Fibroblast of villous mesenchyme (primary cell): ENCODE data around the gene ALKBH7. TPM values are rescaled to one million over a fixed set of nuclear protein-coding genes. Genes with fewer than 3 reads are reported as not detected.
"Not testable (repeated sequence)": the region's sequence is repeated elsewhere in the genome, so short reads cannot be mapped to it uniquely, and the experiment has no call there.

Source experiments
- DNase-seq: peaks from one replicate; pipeline ENCODE4 v3.0.0-alpha.2; 2010; ENCODE audit warnings: low read depth
- H3K4me3 ChIP-seq: 2 replicates; pipeline ENCODE4 v1.5.1; 2011; ENCODE audit warnings: low read depth, mild to moderate bottlenecking, low read length
- CTCF ChIP-seq: IDR thresholded peaks from 2 replicates; pipeline ENCODE4 v1.5.1; 2012; ENCODE audit warnings: low read depth, mild to moderate bottlenecking, low read length; ENCODE audit not compliant: insufficient read depth
- total RNA-seq: library from RNA; depleted of rRNA; stranded (reverse); fragments of >200 nt; gene quantifications from 2 replicates; pipeline ENCODE4 v1.2.3, GENCODE V29; 2012

ALKBH7 gene
- total RNA-seq, 1 donor, result 35.4 TPM

GRCh38 chr19:6357174-6357573, 15.4 kb upstream of the ALKBH7 start:
- TF ChIP-seq CTCF, result no peak
- DNase-seq, result no peak
- no peak overlapping the region for H3K4me3 ChIP-seq

- H3K4me3 ChIP-seq, result no peak overlapping the region
- DNase-seq, result no peak
- TF ChIP-seq CTCF, result no peak
These were observed 14.6 kb upstream of the ALKBH7 start for GRCh38 chr19:6358003-6358402.

GRCh38 chr19:6359568-6360341, 12.8 kb upstream of the ALKBH7 start:
- TF ChIP-seq CTCF, result no peak
- no peak overlapping the region for H3K4me3 ChIP-seq

GRCh38 chr19:6360445-6360844, 12.1 kb upstream of the ALKBH7 start:
- not testable (repeated sequence) for DNase-seq, H3K4me3 ChIP-seq

More at GRCh38 chr19:6359568-6360341, 12.8 kb upstream of the ALKBH7 start:
- no peak for DNase-seq

- H3K4me3 ChIP-seq, result peak overlapping the region; percentile 86
- DNase-seq, result not testable (repeated sequence)
These were observed 11.8 kb upstream of the ALKBH7 start for GRCh38 chr19:6360857-6361216.

GRCh38 chr19:6362027-6362350, 10.6 kb upstream of the ALKBH7 start:
- peak overlapping the region; percentile 86 for H3K4me3 ChIP-seq
- peak; percentile 33 for DNase-seq
- TF ChIP-seq CTCF, result no peak

GRCh38 chr19:6362351-6362801, 10.2 kb upstream of the ALKBH7 start:
- no peak for DNase-seq
- no peak for TF ChIP-seq CTCF
- H3K4me3 ChIP-seq, result peak overlapping the region; percentile 86

- DNase-seq, result no peak
- no peak overlapping the region for H3K4me3 ChIP-seq
- TF ChIP-seq CTCF, result no peak
These were observed 8.2 kb upstream of the ALKBH7 start for GRCh38 chr19:6364353-6364752.
